GM23248 (cell line): ENCODE measurements around the gene STARD3. TPM values are rescaled to one million over a fixed set of nuclear protein-coding genes. Genes with fewer than 3 reads are reported as not detected.

ENCODE experiments used
- DNase-seq: peaks from one replicate; pipeline ENCODE4 v3.0.0-alpha.2; 2015
- H2AFZ ChIP-seq: fragments of 200-600 bp; sonication (generic); 2 replicates; pipeline ENCODE4 v1.6.1; 2016; ENCODE audit warnings: antibody characterized with exemption
- H3F3A ChIP-seq: fragments of 200-600 bp; sonication (generic); 2 replicates; pipeline ENCODE4 v1.6.1; 2016; ENCODE audit warnings: mild to moderate bottlenecking, antibody characterized with exemption, mixed run types; ENCODE audit not compliant: insufficient read depth
- H3K27ac ChIP-seq: fragments of 200-600 bp; sonication (generic); 2 replicates; pipeline ENCODE4 v1.5.1; 2016; ENCODE audit warnings: mild to moderate bottlenecking
- H3K27me3 ChIP-seq: fragments of 200-600 bp; sonication (generic); replicated peaks from 2 replicates; pipeline ENCODE4 v1.6.1; 2016; ENCODE audit warnings: mild to moderate bottlenecking; ENCODE audit not compliant: insufficient read depth
- H3K36me3 ChIP-seq: fragments of 200-600 bp; sonication (generic); 2 replicates; pipeline ENCODE4 v1.6.1; 2016; ENCODE audit warnings: low read depth, mild to moderate bottlenecking
- H3K4me1 ChIP-seq: fragments of 200-600 bp; sonication (generic); 2 replicates; pipeline ENCODE4 v1.6.1; 2016; ENCODE audit warnings: mild to moderate bottlenecking; ENCODE audit not compliant: insufficient read depth
- H3K4me2 ChIP-seq: fragments of 200-600 bp; sonication (generic); one replicate; pipeline ENCODE4 v1.6.1; 2016; ENCODE audit warnings: mild to moderate bottlenecking; ENCODE audit not compliant: unreplicated experiment
- H3K4me3 ChIP-seq: fragments of 200-600 bp; sonication (generic); 2 replicates; pipeline ENCODE4 v1.5.1; 2016; ENCODE audit warnings: mild to moderate bottlenecking
- H3K79me2 ChIP-seq: fragments of 200-600 bp; sonication (generic); 2 replicates; pipeline ENCODE4 v1.6.1; 2016; ENCODE audit warnings: mild to moderate bottlenecking; ENCODE audit not compliant: insufficient read depth
- H3K9ac ChIP-seq: fragments of 200-600 bp; sonication (generic); 2 replicates; pipeline ENCODE4 v1.6.1; 2016; ENCODE audit warnings: mild to moderate bottlenecking
- H3K9me2 ChIP-seq: fragments of 200-600 bp; sonication (generic); 2 replicates; pipeline ENCODE4 v1.6.1; 2016; ENCODE audit warnings: mixed run types, mild to moderate bottlenecking, moderate library complexity; ENCODE audit not compliant: insufficient read depth
- H3K9me3 ChIP-seq: fragments of 200-600 bp; sonication (generic); one replicate; pipeline ENCODE4 v1.6.1; 2017; ENCODE audit warnings: low read depth
- H4K20me1 ChIP-seq: fragments of 200-600 bp; sonication (generic); 2 replicates; pipeline ENCODE4 v1.6.0; 2016; ENCODE audit not compliant: insufficient read depth
- EZH2 ChIP-seq: fragments of 200-600 bp; sonication (generic); IDR thresholded peaks from 2 replicates; pipeline ENCODE4 v1.6.1; 2018; ENCODE audit warnings: antibody characterized with exemption, mild to moderate bottlenecking; ENCODE audit not compliant: insufficient read depth, poor library complexity, severe bottlenecking
- EZH2phosphoT487 ChIP-seq: fragments of 200-600 bp; sonication (generic); IDR thresholded peaks from 2 replicates; pipeline ENCODE4 v1.6.1; 2018; ENCODE audit warnings: antibody characterized with exemption, moderate library complexity, mild to moderate bottlenecking, low read depth; ENCODE audit not compliant: insufficient read depth
- WGBS, 2 experiments: methylation state at CpG; one replicate each; pipeline ENCODE4 v1.1.6; 2015 to 2017; ENCODE audit warnings: low lambda C conversion rate in 2 of 2, low coverage in 1 of 2; ENCODE audit errors: missing lambda C conversion rate in 2 of 2; 5-methylcytosine and 5-hydroxymethylcytosine counted together
- in situ Hi-C: fragments of 300-500 bp; cut with MboI; formaldehyde crosslinking; loops from 2 replicates; pipeline ENCODE4 v1.15.0; 2020
- polyA plus RNA-seq: library from polyadenylated mRNA; unstranded; fragments of >200 nt; fragmentation: Nextera tagmentation; extraction: Ambion mirVana; gene quantifications from 2 replicates; pipeline ENCODE4 v1.2.1, GENCODE V29; 2016
- total RNA-seq: library from RNA; depleted of rRNA; stranded (reverse); fragments of >200 nt; shearing (Covaris generic); gene quantifications from 2 replicates; pipeline ENCODE4 v1.2.3, GENCODE V29; 2014

The STARD3 gene
- total and polyA plus RNA-seq, 2 experiments from 2014 or later = 32.3 to 41.0 TPM

- Histone ChIP-seq H3K79me2 (peaks cover 59% of the 10 kb centered on the region), H3K36me3 (no peaks in the 10 kb centered on the region), H3K27ac (no peak overlapping the region), H3K9ac (no peak overlapping the region), H3K9me3 (no peaks in the 10 kb centered on the region), H3K4me1 (no peaks in the 10 kb centered on the region), H3K9me2 (no peaks in the 10 kb centered on the region), H2AFZ (no peak overlapping the region), H3K4me2 (no peak overlapping the region), H3K4me3 (no peak overlapping the region), H3F3A (no peaks in the 10 kb centered on the region), H3K27me3 (no peaks in the 10 kb centered on the region), H4K20me1 (0 out of 2 replicates have a peak, but pooled peaks cover 2% of the 10 kb centered on the region)
- no peak for DNase-seq
- in situ Hi-C loops = no loop called here
- TF ChIP-seq EZH2 (no peak), EZH2phosphoT487 (no peak)
- WGBS, 2 experiments = 86 to 92% methylated on average over 11 of the region's 11 CpGs
These were observed 13.2 kb downstream of the STARD3 start for GRCh38 chr17:39650121-39650579.

DNA sequence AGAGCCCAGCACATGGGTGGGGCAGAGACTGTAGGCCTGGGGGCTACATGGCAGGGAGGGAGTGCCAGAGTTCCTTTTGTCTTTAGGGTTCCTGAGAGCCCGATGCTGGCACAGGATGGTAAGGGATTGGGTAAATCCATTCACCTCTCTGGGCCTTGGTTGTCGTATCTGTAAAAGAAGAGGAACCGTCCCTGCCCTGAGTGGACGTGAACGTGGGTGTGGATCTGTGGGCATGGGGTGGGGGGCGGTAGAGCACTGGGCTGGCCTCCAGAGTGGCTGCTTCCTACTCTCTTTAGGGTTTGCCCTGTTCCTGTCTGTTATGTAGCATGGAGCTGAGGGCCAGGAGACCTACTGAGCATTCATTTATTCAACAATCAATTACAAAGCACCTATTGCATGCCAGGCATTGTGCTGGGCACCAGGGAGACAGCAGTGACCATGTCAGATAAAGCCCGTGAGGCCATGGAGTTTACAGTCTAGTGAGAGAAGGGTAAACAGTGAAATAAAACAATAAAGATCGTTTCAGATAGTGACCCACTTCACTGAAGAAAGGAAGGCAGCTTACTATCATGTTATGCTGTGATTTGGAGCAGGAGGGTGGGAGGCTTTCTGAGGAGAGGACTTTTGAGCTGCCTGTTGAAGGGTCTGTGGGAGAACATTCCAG is 15.1 kb downstream of the STARD3 start:
- in situ Hi-C loops = no loop called here
- 87 to 90% methylated on average over 8 of the region's 8 CpGs for WGBS, 2 experiments
- Histone ChIP-seq H3K36me3 (no peaks in the 10 kb centered on the region), H2AFZ (no peak overlapping the region), H4K20me1 (no peaks in the 10 kb centered on the region), H3K9me2 (no peaks in the 10 kb centered on the region), H3F3A (no peaks in the 10 kb centered on the region), H3K4me3 (no peak overlapping the region), H3K4me1 (no peaks in the 10 kb centered on the region), H3K27ac (no peak overlapping the region), H3K9me3 (no peaks in the 10 kb centered on the region), H3K27me3 (no peaks in the 10 kb centered on the region), H3K4me2 (no peak overlapping the region), H3K79me2 (peaks cover 41% of the 10 kb centered on the region), H3K9ac (no peak overlapping the region)
- DNase-seq = no peak
- TF ChIP-seq EZH2phosphoT487 (no peak), EZH2 (no peak)

- Histone ChIP-seq H3K79me2 (peaks cover 34% of the 10 kb centered on the region), H3K27ac (no peak overlapping the region), H3K27me3 (no peaks in the 10 kb centered on the region), H3K4me2 (no peak overlapping the region), H2AFZ (no peak overlapping the region), H3K9me2 (no peaks in the 10 kb centered on the region), H3K9ac (no peak overlapping the region), H3K9me3 (no peaks in the 10 kb centered on the region), H3F3A (no peaks in the 10 kb centered on the region), H4K20me1 (no peaks in the 10 kb centered on the region), H3K4me3 (no peak overlapping the region), H3K36me3 (no peaks in the 10 kb centered on the region), H3K4me1 (no peaks in the 10 kb centered on the region)
- in situ Hi-C loops = no loop called here
- TF ChIP-seq EZH2phosphoT487 = no peak
- TF ChIP-seq EZH2 = no peak
- 56 to 89% methylated on average over 5 to 7 of the region's 7 CpGs for WGBS, 2 experiments
- DNase-seq = no peak
These were observed 15.8 kb downstream of the STARD3 start for GRCh38 chr17:39652587-39653315.

GRCh38 chr17:39653316-39653661 is 16.3 kb downstream of the STARD3 start:
- Histone ChIP-seq H3K4me1 (no peaks in the 10 kb centered on the region), H3F3A (no peaks in the 10 kb centered on the region), H2AFZ (no peak overlapping the region), H4K20me1 (no peaks in the 10 kb centered on the region), H3K4me3 (no peak overlapping the region), H3K27me3 (no peaks in the 10 kb centered on the region), H3K4me2 (no peak overlapping the region), H3K9ac (no peak overlapping the region), H3K27ac (no peak overlapping the region), H3K36me3 (no peaks in the 10 kb centered on the region), H3K9me3 (no peaks in the 10 kb centered on the region), H3K79me2 (peaks cover 29% of the 10 kb centered on the region; the same call in 1 of the 2 replicates), H3K9me2 (no peaks in the 10 kb centered on the region)
- no peak for DNase-seq
- no peak for TF ChIP-seq EZH2
- no peak for TF ChIP-seq EZH2phosphoT487
- in situ Hi-C loops = no loop called here
- WGBS, 2 experiments = 81 to 88% methylated on average over 5 to 12 of the region's 12 CpGs
